ENCODE measurements around the gene REV3L.

DNA sequence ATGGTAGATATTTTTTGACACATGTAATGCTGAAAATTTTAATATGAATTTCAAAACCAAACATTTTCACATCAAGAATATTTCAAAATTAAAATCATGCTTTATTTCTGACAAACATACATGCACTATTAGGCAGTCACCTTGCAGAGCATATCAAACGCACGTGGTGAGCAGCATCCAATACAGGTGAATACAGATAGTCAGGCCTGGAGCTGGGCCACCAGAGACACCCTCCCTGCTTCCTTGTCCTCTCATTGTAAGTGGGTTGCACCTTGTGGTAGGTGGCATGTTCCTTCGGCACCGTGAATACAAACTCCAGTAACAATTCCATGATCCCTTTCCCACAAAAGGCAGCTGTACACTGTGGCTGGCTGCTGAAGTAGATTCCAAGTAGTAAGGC lies 8.9 kb downstream of the REV3L start:
- TF ChIP-seq ZFX (IDR thresholded peaks at IDR 0.05) = no peak
- TF ChIP-seq CTCF (IDR thresholded peaks at IDR 0.05 in 2 of 3, conservative IDR thresholded peaks at IDR 0.05 in 1 of 3; ENCODE audit: borderline replicate concordance in 1 of 3, insufficient read depth in 1 of 3, low read depth in 2 of 3, low read length in 2 of 3) = no peak
- TF ChIP-seq RAD21 (IDR thresholded peaks at IDR 0.05; ENCODE audit: low read depth) = no peak
- TF ChIP-seq SIN3A (IDR thresholded peaks at IDR 0.05; ENCODE audit: low read depth) = no peak
- TF ChIP-seq SRF (IDR thresholded peaks at IDR 0.05; ENCODE audit: low read depth) = no peak
- TF ChIP-seq EZH2phosphoT487 (IDR thresholded peaks at IDR 0.05; ENCODE audit: borderline replicate concordance) = no peak
- TF ChIP-seq FOSL1 (IDR thresholded peaks at IDR 0.05; ENCODE audit: low read depth) = no peak
- TF ChIP-seq, protein P1, sequence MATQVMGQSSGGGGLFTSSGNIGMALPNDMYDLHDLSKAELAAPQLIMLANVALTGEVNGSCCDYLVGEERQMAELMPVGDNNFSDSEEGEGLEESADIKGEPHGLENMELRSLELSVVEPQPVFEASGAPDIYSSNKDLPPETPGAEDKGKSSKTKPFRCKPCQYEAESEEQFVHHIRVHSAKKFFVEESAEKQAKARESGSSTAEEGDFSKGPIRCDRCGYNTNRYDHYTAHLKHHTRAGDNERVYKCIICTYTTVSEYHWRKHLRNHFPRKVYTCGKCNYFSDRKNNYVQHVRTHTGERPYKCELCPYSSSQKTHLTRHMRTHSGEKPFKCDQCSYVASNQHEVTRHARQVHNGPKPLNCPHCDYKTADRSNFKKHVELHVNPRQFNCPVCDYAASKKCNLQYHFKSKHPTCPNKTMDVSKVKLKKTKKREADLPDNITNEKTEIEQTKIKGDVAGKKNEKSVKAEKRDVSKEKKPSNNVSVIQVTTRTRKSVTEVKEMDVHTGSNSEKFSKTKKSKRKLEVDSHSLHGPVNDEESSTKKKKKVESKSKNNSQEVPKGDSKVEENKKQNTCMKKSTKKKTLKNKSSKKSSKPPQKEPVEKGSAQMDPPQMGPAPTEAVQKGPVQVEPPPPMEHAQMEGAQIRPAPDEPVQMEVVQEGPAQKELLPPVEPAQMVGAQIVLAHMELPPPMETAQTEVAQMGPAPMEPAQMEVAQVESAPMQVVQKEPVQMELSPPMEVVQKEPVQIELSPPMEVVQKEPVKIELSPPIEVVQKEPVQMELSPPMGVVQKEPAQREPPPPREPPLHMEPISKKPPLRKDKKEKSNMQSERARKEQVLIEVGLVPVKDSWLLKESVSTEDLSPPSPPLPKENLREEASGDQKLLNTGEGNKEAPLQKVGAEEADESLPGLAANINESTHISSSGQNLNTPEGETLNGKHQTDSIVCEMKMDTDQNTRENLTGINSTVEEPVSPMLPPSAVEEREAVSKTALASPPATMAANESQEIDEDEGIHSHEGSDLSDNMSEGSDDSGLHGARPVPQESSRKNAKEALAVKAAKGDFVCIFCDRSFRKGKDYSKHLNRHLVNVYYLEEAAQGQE (IDR thresholded peaks at IDR 0.05; ENCODE audit: low read depth) = no peak
- TF ChIP-seq ZNF274 (IDR thresholded peaks at IDR 0.05; ENCODE audit: low read depth, low read length) = no peak
- no peak for TF ChIP-seq POLR2AphosphoS5 (IDR thresholded peaks at IDR 0.05; ENCODE audit: low read depth, low read length)
- no peak for TF ChIP-seq POLR2A (IDR thresholded peaks at IDR 0.05; ENCODE audit: borderline replicate concordance, extremely low read depth, insufficient read depth, insufficient read length)
